ENCODE measurements around the gene GGT7.

- TF ChIP-seq, protein P1, sequence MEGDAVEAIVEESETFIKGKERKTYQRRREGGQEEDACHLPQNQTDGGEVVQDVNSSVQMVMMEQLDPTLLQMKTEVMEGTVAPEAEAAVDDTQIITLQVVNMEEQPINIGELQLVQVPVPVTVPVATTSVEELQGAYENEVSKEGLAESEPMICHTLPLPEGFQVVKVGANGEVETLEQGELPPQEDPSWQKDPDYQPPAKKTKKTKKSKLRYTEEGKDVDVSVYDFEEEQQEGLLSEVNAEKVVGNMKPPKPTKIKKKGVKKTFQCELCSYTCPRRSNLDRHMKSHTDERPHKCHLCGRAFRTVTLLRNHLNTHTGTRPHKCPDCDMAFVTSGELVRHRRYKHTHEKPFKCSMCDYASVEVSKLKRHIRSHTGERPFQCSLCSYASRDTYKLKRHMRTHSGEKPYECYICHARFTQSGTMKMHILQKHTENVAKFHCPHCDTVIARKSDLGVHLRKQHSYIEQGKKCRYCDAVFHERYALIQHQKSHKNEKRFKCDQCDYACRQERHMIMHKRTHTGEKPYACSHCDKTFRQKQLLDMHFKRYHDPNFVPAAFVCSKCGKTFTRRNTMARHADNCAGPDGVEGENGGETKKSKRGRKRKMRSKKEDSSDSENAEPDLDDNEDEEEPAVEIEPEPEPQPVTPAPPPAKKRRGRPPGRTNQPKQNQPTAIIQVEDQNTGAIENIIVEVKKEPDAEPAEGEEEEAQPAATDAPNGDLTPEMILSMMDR (tag by site-specific recombination; IDR thresholded peaks at IDR 0.05) = no peak
- TF ChIP-seq ZNF221 (tag by site-specific recombination; IDR thresholded peaks at IDR 0.05; ENCODE audit: borderline replicate concordance) (no peak), REST (tag by site-specific recombination; IDR thresholded peaks at IDR 0.05) (no peak), ZNF274 (IDR thresholded peaks at IDR 0.05; ENCODE audit: low read length) (no peak), ZNF274 (tag by site-specific recombination; IDR thresholded peaks at IDR 0.05; ENCODE audit: borderline replicate concordance) (no peak)
- TF ChIP-seq, protein P2, sequence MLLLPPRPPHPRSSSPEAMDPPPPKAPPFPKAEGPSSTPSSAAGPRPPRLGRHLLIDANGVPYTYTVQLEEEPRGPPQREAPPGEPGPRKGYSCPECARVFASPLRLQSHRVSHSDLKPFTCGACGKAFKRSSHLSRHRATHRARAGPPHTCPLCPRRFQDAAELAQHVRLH (tag by site-specific recombination; IDR thresholded peaks at IDR 0.05) = no peak
These were observed 40.7 kb downstream of the GGT7 start for GRCh38 chr20:34831936-34832335.

Data from HEK293 (cell line).